Activated T-helper 1 cell treated with anti-CD3 and anti-CD28 coated beads, Interleukin-12 subunit alpha, Interleukin-12 subunit beta, Interleukin-2, Interleukin-4 antibody, amounts not matched to agents 30 ng/mL and 10 ng/mL and 1 ng/mL, durations not matched to agents 14 hours and 24 hours and 36 hours (primary cell): ENCODE measurements around the gene BDNF. TPM values are rescaled to one million over a fixed set of nuclear protein-coding genes. Genes with fewer than 3 reads are reported as not detected.
"Not testable (repeated sequence)": the region's sequence is repeated elsewhere in the genome, so short reads cannot be mapped to it uniquely, and the experiment has no call there.

Source experiments
- DNase-seq: peaks from one replicate; pipeline ENCODE4 v3.0.0; 2021; ENCODE audit warnings: low spot score
- H3K27ac Mint-ChIP-seq: one replicate; pipeline ENCODE4 v1.8.0; 2021; ENCODE audit warnings: mild to moderate bottlenecking, mixed read lengths
- H3K27me3 Mint-ChIP-seq: one replicate; pipeline ENCODE4 v1.8.0; 2022; ENCODE audit warnings: mild to moderate bottlenecking, moderate library complexity, mixed read lengths; ENCODE audit not compliant: insufficient read depth
- H3K36me3 Mint-ChIP-seq: one replicate; pipeline ENCODE4 v1.8.0; 2021; ENCODE audit warnings: low read depth, mixed read lengths
- H3K4me1 Mint-ChIP-seq: one replicate; pipeline ENCODE4 v1.8.0; 2021; ENCODE audit warnings: low read depth, mixed read lengths
- H3K4me3 Mint-ChIP-seq: one replicate; pipeline ENCODE4 v1.8.0; 2021; ENCODE audit warnings: mild to moderate bottlenecking, moderate library complexity, mixed read lengths
- H3K9me3 Mint-ChIP-seq: one replicate; pipeline ENCODE4 v1.8.0; 2021; ENCODE audit warnings: mixed read lengths
- intact Hi-C: fragments of 100-400 bp; cut with micrococcal nuclease; formaldehyde crosslinking; loops from one replicate; pipeline ENCODE4 v1.15.1; 2024
- total RNA-seq: library from RNA; stranded (reverse); gene quantifications from 2 replicates; pipeline ENCODE4 v1.2.3, GENCODE V29; 2022

Gene BDNF
- not detected in 2 replicates for total RNA-seq

DNA sequence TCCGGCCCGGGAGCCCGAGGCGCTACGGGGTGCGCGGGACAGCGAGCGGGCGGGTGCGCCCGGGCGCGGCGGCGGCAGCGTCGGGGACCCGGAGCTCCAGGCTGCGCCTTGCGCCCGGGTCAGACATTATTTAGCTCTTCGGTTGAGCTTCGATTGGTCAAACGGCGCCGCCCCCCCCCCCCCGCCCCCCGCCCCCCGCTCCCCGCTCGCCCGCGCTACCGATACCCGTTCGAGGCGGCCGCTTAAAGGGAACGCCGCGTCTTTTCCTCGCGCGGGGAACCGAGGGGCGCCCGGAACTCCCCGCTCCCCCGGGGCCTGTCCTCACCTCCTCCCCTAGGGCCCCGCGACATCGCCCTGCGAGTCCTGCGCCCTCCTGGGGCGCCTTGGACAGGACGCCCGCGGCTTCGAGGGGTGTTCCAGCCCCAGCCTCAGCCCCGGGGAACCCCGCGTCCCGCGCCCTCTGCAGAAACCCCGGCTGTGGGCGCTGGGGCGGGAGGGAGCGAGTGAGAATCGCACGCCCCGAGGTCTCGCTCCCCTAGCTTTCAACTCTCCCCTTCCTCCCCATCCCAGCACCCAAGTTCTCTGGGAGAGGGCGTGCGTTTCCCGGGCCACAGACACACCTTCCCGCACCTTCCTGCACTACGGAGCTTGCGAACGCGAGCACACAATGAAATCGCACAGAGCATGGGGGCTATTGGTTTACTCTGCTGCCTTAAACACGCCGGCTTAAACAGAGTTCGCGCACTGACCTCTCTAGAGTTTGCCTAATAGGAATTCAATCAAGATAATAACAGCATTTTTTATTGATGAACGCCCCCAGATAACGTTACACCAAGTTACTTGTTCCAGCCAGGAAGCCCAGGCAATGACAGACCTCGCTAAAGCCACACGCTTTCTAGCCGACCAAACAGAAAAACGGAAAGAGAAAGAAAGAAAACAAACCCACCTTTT, at the start of gene BDNF:
BDNF (minus strand) TSS at position 105 of the 951 bp plus-strand sequence. CDS start 41,891 bp downstream, outside the sequence.
- Mint-ChIP-seq H3K27me3 (peaks cover 76% of the 10 kb centered on the region), H3K9me3 (no peaks in the 10 kb centered on the region), H3K27ac (no peak within 1 kb of the TSS), H3K4me1 (peaks cover 23% of the 10 kb centered on the region), H3K4me3 (peak within 1 kb of the TSS; percentile 71), H3K36me3 (no peaks in the 10 kb centered on the region)
- no peak for DNase-seq
- intact Hi-C loops: loop anchor here (1.0 kb wide), 1 partner anchor 22 kb away; no protein-coding TSS in a partner anchor

DNA sequence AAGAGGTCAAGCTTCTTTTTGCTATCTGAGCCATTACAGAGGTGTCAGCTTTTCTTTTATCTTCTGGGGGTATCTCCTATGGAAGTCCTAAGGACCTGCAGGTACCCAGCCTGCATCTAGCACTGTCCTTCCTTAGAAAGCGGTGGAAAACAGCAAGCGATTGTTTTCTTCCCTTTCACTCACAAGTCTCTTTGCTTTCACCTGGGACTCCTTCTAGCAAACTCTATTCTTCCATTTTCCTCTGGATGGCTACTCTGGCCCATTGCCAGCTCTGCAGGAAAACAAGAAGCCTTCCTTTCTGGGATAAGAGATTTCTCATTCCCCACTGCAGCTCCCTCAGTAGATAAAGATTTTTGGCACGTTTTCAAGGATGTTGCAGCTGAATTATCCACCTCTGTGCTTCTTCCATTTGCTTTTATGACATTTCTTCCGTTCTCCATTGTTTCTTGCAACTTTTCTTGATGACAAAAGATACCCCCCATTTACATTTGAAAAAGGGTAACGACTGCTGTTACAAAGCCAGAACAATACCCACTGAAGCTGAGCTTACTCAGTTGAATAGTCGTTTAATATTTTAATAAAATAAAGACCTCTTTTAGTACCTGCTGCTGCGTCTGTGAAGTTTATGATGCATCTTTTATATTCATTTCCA, 40.2 kb upstream of the BDNF start:
- no peak for DNase-seq
- intact Hi-C loops: no loop called here
- Mint-ChIP-seq H3K36me3 (no peaks in the 10 kb centered on the region), H3K27ac (no peak overlapping the region), H3K27me3 (no peaks in the 10 kb centered on the region), H3K4me1 (no peaks in the 10 kb centered on the region), H3K4me3 (no peak overlapping the region), H3K9me3 (no peaks in the 10 kb centered on the region)

DNA sequence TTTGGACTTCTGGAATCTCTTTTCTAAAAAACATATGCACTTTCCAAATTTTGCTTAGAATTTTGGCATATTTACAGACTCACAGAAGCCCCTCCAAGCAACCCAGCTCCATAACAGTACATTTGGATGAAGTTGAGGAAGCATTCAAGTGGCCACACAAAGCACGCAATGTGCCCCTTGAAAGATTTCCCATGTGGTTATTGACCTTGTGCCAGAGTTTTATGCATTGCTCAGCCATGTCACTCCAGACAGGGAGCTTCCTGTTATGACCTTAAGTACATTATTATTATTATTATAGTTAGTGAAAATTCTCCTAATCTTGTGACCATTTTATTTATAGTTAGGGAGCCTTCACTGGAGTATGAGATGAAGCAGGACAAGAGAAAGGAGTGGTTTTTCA, 35.0 kb upstream of the BDNF start:
- no peaks in the 10 kb centered on the region for H3K36me3 Mint-ChIP-seq
- DNase-seq: no peak
- no peak overlapping the region for H3K4me3 Mint-ChIP-seq
- no peak overlapping the region for H3K27ac Mint-ChIP-seq
- intact Hi-C loops: no loop called here
- H3K4me1 Mint-ChIP-seq: no peaks in the 10 kb centered on the region
- H3K27me3 Mint-ChIP-seq: no peaks in the 10 kb centered on the region
- no peaks in the 10 kb centered on the region for H3K9me3 Mint-ChIP-seq

DNA sequence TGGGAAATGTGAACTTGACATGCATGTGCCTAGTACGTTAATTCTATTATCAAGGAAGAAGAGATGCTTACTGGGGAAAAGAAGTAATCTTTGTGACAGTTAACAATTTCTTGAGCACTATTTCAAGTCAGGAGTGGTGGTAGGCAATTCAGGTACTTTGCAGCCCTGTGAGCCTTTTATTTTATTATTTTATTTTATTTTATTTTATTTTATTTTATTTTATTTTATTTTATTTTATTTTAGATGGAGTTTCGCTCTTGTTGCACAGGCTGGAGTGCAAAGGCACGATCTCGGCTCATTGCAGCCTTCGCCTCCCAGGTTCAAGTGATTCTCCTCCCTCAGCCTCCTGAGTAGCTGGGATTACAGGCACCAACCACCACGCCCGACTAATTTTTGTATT, 31.5 kb upstream of the BDNF start:
- H3K4me3 Mint-ChIP-seq, H3K27ac Mint-ChIP-seq, H3K36me3 Mint-ChIP-seq, H3K27me3 Mint-ChIP-seq, H3K4me1 Mint-ChIP-seq, H3K9me3 Mint-ChIP-seq, DNase-seq, intact Hi-C loops: not testable (repeated sequence)

DNA sequence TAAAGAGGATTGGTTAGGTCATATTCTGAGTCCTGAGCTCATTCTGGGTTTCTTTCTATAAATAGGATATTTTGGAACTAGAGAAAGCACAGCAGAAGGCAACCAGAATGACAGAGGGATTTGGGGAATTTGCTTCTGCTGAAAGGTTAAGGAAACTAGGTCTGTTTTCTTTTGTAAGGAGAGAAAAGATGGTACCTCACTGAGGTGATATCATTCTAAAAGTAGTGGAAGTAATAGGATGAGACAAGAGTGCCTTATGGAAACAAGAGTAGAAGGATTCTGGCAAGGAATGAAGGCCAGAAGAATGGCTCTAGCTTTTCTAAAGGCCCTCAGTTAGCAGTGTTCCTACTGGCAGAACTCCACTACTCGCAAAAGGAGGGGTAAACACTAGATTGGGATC, 26.7 kb upstream of the BDNF start:
- Mint-ChIP-seq H3K4me1 (no peaks in the 10 kb centered on the region), H3K27me3 (peaks cover 8% of the 10 kb centered on the region), H3K9me3 (no peaks in the 10 kb centered on the region), H3K4me3 (no peak overlapping the region), H3K27ac (no peak overlapping the region), H3K36me3 (no peaks in the 10 kb centered on the region)
- intact Hi-C loops: no loop called here
- DNase-seq: no peak

DNA sequence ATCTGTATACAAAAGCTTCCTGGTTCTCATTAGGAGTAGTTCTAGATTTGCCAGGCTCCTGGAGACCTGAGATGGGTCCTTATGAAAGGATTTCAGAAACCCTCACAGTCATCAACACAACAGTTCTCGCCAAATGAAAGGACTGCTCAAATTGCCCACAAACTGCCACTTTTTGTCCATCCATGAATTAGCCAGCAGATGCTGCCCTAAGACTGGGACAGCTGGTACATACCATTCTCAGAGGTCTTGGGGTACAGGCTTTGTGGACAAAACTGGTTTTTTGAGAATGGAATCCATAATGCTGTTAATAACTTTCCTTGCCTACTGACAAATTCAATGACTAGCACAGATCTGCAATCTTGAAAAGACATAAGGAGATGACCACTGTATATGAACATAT, 23.4 kb upstream of the BDNF start:
- intact Hi-C loops: no loop called here
- no peak overlapping the region for H3K4me3 Mint-ChIP-seq
- H3K36me3 Mint-ChIP-seq: no peaks in the 10 kb centered on the region
- no peak overlapping the region for H3K27ac Mint-ChIP-seq
- peaks cover 10% of the 10 kb centered on the region for H3K9me3 Mint-ChIP-seq
- H3K27me3 Mint-ChIP-seq: peaks cover 32% of the 10 kb centered on the region
- DNase-seq: no peak
- no peaks in the 10 kb centered on the region for H3K4me1 Mint-ChIP-seq

DNA sequence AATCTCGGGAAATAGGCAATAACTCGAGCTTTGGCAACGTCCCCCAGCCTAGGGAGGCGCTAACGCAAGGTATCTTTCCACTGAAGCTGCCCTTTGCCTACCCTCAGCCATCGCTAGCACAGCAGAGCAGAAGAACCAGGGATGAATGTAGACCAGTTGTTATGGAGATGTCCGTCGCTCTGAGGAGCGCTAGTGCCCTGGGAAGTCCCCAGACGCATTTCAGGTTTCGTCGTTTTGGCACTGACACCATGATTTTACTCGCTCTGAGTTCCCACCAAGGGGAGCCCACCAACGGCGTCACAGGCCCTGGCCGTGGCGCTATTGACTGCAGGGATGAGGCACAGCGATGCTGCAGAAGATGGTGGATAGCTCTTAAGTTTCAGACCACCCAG, 22.7 kb upstream of the BDNF start:
- Mint-ChIP-seq H3K9me3 (peaks cover 10% of the 10 kb centered on the region), H3K36me3 (no peaks in the 10 kb centered on the region), H3K4me1 (no peaks in the 10 kb centered on the region), H3K4me3 (no peak overlapping the region), H3K27me3 (peaks cover 36% of the 10 kb centered on the region), H3K27ac (no peak overlapping the region)
- no peak for DNase-seq
- intact Hi-C loops: loop anchor here (1.0 kb wide), 1 partner anchor 22 kb away; no protein-coding TSS in a partner anchor

DNA sequence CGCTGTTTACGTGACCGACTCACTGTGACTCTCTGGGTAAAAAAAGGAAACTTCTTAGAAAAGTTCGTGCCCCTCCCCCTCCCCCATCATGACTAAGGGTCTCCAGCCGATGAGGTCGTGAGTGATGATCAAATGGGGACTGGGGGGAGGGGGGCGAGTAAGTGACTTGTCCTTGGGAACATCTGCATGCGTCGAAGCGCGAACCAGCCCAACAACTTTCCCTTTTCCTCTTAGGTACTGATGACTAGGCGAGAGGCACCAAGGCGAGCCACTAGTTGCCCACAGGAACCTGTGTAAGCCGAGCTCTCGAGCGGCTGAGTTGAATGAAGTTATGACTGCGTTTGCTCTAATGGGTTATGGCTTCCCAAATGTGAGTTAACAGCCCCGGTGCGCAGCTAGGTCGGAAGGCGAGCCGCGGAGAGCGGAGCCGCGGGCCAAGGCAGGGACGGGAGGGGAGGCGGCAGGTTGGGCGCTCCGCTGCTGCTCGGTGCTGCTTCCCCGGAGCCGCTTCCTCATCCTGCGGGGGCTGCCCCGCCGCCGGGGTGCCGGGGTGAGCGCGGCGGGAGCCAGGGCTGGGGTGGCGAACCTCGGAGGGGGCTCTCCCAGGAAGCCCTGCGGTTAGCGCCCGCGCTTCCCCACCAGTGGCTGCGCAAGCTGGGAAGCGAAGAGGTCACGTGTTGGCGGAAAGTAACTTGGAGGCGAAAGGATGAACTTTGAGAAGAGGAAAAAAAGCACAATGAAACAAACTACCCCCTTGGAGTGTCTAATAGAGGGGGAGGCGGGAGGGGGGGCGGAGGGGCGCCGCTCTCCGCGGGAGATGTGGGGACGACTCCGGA, 22.1 kb upstream of the BDNF start:
- Mint-ChIP-seq H3K27ac (no peak overlapping the region), H3K36me3 (no peaks in the 10 kb centered on the region), H3K27me3 (peaks cover 42% of the 10 kb centered on the region), H3K4me3 (no peak overlapping the region), H3K4me1 (no peaks in the 10 kb centered on the region), H3K9me3 (peaks cover 10% of the 10 kb centered on the region)
- no peak for DNase-seq
- intact Hi-C loops: loop anchor here (1.0 kb wide), 1 partner anchor 21 kb away; no protein-coding TSS in a partner anchor

DNA sequence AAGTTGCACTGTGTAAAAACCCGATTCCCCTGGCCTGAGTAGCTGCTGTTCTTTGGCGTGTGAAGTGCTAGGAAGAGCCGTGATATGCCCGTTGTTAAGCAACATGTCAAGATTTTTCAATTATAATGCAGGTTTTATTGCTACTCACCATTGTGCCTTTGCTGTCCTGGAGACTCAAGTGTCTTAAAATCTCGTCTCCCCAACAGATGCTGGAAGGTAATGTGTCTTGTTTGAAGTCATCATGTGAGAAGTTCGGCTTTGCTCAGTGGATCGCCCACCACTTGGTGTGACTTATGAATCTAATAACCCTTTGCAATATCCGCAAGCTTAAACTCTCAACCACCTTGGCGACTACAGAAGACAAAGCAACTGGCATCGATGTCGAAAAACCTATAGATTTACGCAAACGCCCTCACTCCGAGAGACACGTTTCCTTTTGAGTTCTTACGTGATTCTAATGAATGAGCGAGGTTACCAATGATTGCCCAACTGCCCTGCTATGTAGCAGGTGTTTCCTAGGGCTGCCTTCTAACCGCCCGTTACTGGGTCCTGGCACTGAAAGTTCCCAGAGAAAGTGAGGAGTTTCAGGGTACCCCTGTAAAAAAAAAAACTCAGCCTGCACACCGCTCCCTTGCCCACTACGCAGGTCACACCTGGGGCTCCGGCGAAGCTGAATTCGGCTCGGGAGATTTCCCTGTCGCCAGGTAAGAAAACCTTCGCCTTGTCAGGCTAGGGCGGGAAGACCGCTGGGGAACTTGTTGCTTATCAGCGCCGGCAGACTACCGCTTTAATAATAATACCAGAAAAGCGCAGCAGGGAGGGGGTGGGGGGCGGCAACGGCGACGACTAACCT, 21.2 kb upstream of the BDNF start:
- H3K4me1 Mint-ChIP-seq: no peaks in the 10 kb centered on the region
- H3K27me3 Mint-ChIP-seq: peaks cover 44% of the 10 kb centered on the region
- intact Hi-C loops: loop anchor here (1.0 kb wide), 1 partner anchor 20 kb away; no protein-coding TSS in a partner anchor
- H3K9me3 Mint-ChIP-seq: peaks cover 10% of the 10 kb centered on the region
- no peak for DNase-seq
- H3K27ac Mint-ChIP-seq: peak overlapping the region; percentile 10
- no peaks in the 10 kb centered on the region for H3K36me3 Mint-ChIP-seq
- no peak overlapping the region for H3K4me3 Mint-ChIP-seq

DNA sequence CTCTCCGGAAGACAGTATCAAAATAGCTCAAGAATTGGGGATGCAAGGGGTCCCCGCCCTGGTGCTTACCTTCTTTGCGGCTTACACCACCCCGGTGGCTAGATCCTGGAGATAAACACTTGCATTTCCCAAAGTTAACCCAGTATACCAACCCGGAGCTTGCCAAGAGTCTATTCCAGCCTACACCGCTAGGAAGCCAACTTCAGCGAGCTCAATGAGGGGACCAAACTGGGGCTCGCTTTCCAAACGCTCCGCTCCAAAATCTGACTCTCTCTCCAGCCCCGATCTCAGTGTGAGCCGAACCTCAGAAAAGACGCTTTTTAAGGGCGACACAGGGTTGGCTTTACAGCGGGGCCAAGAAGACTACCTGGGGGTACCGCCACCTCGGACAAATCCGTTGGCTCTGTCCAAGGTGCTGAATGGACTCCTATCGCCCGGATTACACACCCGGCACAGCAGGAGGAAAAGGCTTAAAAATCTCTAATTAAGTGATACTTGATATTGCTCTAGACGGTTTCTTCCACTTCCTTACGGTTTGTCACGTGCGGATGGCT, 20.1 kb upstream of the BDNF start:
- H3K9me3 Mint-ChIP-seq: peaks cover 10% of the 10 kb centered on the region
- no peak for DNase-seq
- H3K27ac Mint-ChIP-seq: peak overlapping the region; percentile 16
- no peaks in the 10 kb centered on the region for H3K4me1 Mint-ChIP-seq
- H3K4me3 Mint-ChIP-seq: no peak overlapping the region
- intact Hi-C loops: no loop called here
- H3K27me3 Mint-ChIP-seq: peaks cover 44% of the 10 kb centered on the region
- H3K36me3 Mint-ChIP-seq: no peaks in the 10 kb centered on the region

DNA sequence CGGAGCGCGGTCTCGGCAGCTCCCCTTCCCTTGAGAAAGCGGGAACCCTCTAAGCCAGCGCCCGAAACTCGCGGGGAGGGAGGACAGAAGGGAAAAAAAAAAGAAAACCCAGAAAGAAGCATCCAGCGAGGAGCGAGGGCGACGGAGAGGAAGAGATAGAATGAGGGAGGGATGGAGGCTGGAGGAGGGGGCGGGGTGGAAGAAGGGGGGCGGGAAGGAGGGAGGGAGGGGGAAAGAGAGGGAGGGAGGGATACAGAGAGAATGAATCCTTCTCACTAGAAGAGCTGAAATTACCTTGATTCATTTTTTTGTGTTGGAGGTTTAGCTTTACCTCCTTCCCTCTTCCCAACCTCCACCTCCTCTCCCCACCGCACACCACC, 19.3 kb upstream of the BDNF start:
- intact Hi-C loops: no loop called here
- Mint-ChIP-seq H3K4me1 (no peaks in the 10 kb centered on the region), H3K27me3 (peaks cover 44% of the 10 kb centered on the region), H3K27ac (no peak overlapping the region), H3K9me3 (peaks cover 10% of the 10 kb centered on the region), H3K4me3 (no peak overlapping the region), H3K36me3 (no peaks in the 10 kb centered on the region)
- no peak for DNase-seq
